Activated naive CD4-positive, alpha-beta T cell treated with anti-CD3 and anti-CD28 coated beads, Interleukin-2, amount 10 ng/mL, durations not matched to agents 5 hours and 36 hours (primary cell): ENCODE results near the gene KRTAP10-7. TPM values are rescaled to one million over a fixed set of nuclear protein-coding genes. Genes with fewer than 3 reads are reported as not detected.

ENCODE experiments used
- total RNA-seq, 2 experiments: library from RNA; stranded (reverse); gene quantifications; one replicate each; pipeline ENCODE4 v1.2.3, GENCODE V29; 2021

KRTAP10-7 gene, protein sequence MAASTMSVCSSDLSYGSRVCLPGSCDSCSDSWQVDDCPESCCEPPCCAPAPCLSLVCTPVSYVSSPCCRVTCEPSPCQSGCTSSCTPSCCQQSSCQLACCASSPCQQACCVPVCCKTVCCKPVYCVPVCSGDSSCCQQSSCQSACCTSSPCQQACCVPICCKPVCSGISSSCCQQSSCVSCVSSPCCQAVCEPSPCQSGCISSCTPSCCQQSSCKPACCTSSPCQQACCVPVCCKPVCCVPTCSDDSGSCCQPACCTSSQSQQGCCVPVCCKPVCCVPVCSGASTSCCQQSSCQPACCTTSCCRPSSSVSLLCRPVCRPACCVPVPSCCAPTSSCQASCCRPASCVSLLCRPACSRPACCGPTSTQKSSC
- not detected for total RNA-seq

GRCh38 chr21:44600118-44600978 lies at the start of gene KRTAP10-7:
Gene KRTAP10-7, plus strand, starts transcription at chr21:44600597. Its CDS starts 25 bp downstream, at chr21:44600622.

DNA sequence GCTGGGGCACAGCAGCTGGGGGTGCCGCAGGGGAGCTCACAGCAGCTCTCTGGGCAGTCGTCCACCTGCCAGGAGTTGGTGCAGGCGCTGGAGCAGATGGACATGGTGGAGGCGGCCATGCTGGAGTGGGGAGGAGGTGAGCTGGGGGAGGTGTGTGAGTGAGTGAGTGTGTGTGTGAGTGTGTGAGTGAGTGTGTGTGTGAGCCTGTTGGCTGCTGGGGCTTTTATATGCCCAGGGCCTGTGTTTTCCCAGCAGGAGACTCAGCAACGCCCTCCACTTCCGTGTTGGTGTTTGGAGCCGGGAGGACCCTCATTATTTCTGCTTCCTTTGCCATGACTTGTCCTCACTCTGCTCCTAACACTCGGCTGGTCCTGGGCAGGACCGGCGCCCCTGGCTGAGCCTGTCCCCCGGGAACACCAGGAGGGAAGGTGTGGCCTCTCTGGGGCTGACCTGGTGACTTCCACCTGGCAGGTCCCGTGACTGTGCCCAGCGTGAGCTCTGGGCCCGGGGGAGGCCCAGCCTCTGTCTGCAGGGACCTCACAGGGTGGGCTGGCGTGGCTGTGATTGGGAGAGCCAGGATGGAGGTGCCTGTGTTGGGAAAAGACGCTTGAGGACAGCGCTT lies 48.9 kb upstream of the KRTAP10-7 start, which contains the start of gene KRTAP10-2:
Gene KRTAP10-2 (minus strand): TSS at position 166 of the 622 bp plus-strand sequence. CDS start 47 bp downstream, at position 119.

DNA sequence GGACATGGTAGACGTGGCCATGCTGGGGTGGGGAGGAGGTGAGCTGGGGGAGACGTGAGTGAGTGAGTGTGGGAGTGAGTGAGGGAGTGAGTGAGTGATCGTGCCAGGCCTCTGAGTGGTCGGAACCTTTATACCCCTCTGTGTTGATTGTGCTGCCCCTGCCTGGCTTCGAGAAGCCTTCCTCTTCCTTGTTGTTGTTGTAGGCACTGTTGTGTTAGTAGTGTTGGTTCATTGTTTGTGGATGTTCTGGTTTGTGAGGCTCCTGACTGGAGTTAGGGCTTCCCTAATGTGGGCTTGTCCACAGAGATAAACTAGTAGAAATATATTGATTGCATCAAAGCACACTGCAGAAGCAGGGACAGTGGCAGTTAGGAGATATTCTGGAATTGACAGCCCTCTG lies 41.7 kb upstream of the KRTAP10-7 start, which contains the start of gene KRTAP10-3:
Gene KRTAP10-3 (minus strand): TSS at position 101 of the 400 bp plus-strand sequence. CDS start 80 bp downstream, at position 21.

DNA sequence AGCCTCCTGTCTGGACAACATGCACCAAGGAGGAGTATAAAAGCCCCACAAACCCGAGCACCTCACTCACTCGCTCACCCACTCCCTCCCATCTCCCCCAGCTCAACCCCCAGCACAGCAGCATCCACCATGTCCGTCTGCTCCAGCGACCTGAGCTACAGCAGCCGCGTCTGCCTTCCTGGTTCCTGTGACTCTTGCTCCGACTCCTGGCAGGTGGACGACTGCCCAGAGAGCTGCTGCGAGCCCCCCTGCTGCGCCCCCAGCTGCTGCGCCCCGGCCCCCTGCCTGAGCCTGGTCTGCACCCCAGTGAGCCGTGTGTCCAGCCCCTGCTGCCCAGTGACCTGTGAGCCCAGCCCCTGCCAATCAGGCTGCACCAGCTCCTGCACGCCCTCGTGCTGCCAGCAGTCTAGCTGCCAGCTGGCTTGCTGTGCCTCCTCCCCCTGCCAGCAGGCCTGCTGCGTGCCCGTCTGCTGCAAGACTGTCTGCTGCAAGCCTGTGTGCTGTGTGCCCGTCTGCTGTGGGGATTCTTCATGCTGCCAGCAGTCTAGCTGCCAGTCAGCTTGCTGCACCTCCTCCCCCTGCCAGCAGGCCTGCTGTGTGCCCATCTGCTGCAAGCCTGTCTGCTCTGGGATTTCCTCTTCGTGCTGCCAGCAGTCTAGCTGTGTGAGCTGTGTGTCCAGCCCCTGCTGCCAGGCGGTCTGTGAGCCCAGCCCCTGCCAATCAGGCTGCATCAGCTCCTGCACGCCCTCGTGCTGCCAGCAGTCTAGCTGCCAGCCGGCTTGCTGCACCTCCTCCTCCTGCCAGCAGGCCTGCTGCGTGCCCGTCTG lies 26.6 kb upstream of the KRTAP10-7 start, which contains the start of gene KRTAP10-4:
Gene KRTAP10-4 (plus strand): TSS at position 100 of the 827 bp plus-strand sequence. CDS start 30 bp downstream, at position 130.

DNA sequence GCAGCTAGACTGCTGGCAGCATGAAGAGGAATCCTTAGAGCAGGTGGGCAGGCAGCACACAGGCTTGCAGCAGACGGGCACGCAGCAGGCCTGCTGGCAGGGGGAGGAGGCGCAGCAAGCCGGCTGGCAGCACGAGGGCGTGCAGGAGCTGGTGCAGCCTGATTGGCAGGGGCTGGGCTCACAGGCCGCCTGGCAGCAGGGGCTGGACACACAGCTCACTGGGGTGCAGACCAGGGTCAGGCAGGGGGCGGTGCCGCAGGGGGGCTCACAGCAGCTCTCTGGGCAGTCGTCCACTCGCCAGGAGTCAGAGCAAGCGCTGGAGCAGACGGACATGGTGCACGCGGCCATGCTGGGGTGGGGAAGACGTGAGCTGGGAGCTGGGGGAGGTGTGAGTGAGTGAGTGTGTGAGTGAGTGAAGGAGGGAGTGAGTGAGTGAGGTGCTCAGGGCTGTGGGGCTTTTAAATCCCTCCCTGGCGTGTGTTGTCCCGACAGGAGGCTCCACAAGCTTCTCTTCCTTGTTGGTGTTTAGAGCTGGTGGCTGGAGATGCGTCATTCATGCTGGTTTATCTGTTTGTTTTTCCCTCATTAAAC lies 20.1 kb upstream of the KRTAP10-7 start, which contains the start of gene KRTAP10-5:
Gene KRTAP10-5 (minus strand): TSS at position 374 of the 591 bp plus-strand sequence. CDS start 26 bp downstream, at position 348.

DNA sequence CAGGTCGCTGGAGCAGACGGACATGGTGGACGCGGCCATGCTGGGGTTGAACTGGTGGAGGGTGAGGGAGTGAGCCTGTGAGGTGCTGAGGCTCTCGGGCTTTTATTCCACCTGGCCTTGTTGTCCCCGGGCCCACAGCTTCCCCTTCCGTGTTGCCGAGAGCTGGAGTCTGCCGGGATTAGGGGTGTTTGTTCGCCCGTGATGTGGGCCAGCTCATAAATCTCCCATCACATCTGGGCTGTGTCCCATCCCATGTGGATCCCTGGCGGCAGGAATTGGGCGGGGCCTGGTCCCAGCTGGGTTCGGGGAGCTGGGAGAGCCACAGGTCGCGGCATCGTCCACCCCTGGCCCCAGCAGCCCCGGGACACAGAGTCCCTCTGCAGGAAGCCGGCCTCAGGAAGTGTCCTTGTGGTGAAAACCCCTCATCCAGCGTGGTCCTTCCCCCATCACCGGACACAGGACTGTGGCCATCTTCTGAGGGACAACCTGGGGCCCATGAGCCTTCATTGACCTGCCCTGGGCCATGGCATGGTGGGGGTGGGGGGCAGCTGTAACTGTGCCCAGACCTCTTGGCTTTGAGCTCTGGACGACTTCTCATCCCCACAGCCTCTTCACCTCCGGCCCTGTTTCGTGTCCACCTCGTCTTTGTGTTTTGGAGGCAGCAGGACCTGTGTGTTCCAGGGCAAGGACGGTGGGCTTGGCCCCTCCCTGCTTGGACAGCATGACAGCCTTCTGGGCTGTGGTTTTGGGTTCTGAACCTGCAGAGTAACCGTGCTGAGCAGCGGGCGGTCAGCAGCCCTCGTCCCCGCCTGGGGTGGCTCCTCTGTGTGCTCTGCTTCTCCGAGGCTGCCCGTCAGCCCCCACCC lies 7.7 kb upstream of the KRTAP10-7 start, which contains the start of gene KRTAP10-6:
Gene KRTAP10-6 (minus strand): TSS at position 60 of the 866 bp plus-strand sequence. CDS start 21 bp downstream, at position 39.

GRCh38 chr21:44612029-44612486 lies 11.7 kb downstream of the KRTAP10-7 start, which contains the start of gene KRTAP10-8:
Gene KRTAP10-8, plus strand, starts transcription at chr21:44612079. Its CDS starts 22 bp downstream, at chr21:44612101.

GRCh38 chr21:44626673-44627143 lies 26.3 kb downstream of the KRTAP10-7 start, which contains the start of gene KRTAP10-9:
Gene KRTAP10-9, plus strand, starts transcription at chr21:44627093. Its CDS starts 79 bp downstream, at chr21:44627172.

GRCh38 chr21:44637018-44637850 lies 36.8 kb downstream of the KRTAP10-7 start, which contains the start of gene KRTAP10-10:
Gene KRTAP10-10, plus strand, starts transcription at chr21:44637356. Its CDS starts 62 bp downstream, at chr21:44637418.

DNA sequence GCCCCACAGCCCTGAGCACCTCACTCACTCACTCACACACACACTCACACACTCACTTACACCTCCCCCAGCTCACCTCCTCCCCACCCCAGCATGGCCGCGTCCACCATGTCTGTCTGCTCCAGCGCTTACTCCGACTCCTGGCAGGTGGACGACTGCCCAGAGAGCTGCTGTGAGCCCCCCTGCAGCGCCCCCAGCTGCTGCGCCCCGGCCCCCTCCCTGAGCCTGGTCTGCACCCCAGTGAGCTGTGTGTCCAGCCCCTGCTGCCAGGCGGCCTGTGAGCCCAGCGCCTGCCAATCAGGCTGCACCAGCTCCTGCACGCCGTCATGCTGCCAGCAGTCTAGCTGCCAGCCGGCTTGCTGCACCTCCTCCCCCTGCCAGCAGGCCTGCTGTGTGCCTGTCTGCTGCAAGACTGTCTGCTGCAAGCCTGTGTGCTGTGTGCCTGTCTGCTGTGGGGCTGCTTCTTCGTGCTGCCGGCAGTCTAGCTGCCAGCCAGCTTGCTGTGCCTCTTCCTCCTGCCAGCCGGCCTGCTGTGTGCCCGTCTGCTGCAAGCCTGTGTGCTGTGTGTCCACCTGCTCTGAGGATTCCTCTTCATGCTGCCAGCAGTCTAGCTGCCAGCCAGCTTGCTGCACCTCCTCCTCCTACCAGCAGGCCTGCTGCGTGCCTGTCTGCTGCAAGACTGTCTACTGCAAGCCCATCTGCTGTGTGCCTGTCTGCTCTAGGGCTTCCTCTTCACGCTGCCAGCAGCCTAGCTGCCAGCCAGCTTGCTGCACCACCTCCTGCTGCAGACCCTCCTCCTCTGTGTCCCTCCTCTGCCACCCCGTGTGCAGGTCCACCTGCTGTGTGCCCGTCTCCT lies 46.2 kb downstream of the KRTAP10-7 start, which contains the start of gene KRTAP10-11:
Gene KRTAP10-11 (plus strand): TSS at position 49 of the 856 bp plus-strand sequence. CDS start 45 bp downstream, at position 94.

Other genes starting within 250 kb of the KRTAP10-7 start
- 10 to 100 TPM; 37.3 to 37.7 TPM for gene TRPM2, start 247.0 kb upstream of the KRTAP10-7 start, total RNA-seq
- 1 to 10 TPM; 4.0 to 4.2 TPM for gene LRRC3, start 145.1 kb upstream of the KRTAP10-7 start, total RNA-seq
- gene KRTAP10-1, start 60.4 kb upstream of the KRTAP10-7 start, total RNA-seq, result not detected
- gene KRTAP10-2, start 49.1 kb upstream of the KRTAP10-7 start, total RNA-seq, result not detected
- gene KRTAP10-3, start 41.8 kb upstream of the KRTAP10-7 start, total RNA-seq, result not detected
- gene KRTAP10-4, start 26.9 kb upstream of the KRTAP10-7 start, total RNA-seq, result not detected
- not detected for gene KRTAP10-5, start 20.0 kb upstream of the KRTAP10-7 start, total RNA-seq
- gene KRTAP10-6, start 8.1 kb upstream of the KRTAP10-7 start, total RNA-seq, result not detected
- gene KRTAP10-8, start 11.5 kb downstream of the KRTAP10-7 start, total RNA-seq, result not detected
- not detected for gene KRTAP10-9, start 26.5 kb downstream of the KRTAP10-7 start, total RNA-seq
- not detected for gene KRTAP10-10, start 36.8 kb downstream of the KRTAP10-7 start, total RNA-seq
- gene KRTAP10-11, start 45.8 kb downstream of the KRTAP10-7 start, total RNA-seq, result not detected
- gene KRTAP12-4, start 54.1 kb downstream of the KRTAP10-7 start, total RNA-seq, result not detected
- not detected for gene KRTAP12-3, start 57.3 kb downstream of the KRTAP10-7 start, total RNA-seq
- gene KRTAP12-2, start 66.3 kb downstream of the KRTAP10-7 start, total RNA-seq, result not detected
- gene KRTAP12-1, start 81.6 kb downstream of the KRTAP10-7 start, total RNA-seq, result not detected
- gene KRTAP10-12, start 96.6 kb downstream of the KRTAP10-7 start, total RNA-seq, result not detected
- not detected for gene TSPEAR, start 111.0 kb downstream of the KRTAP10-7 start, total RNA-seq
- 100 to 1,000 TPM in 1 of 2 experiments, 10 to 100 TPM in 1; 90.1 to 104 TPM for gene UBE2G2, start 201.2 kb downstream of the KRTAP10-7 start, total RNA-seq
- 10 to 100 TPM; 77.5 to 83.7 TPM for gene SUMO3, start 217.5 kb downstream of the KRTAP10-7 start, total RNA-seq